Body of pancreas (tissue), 4 donors: Measurements from ENCODE around the gene KIF17.

ENCODE experiments used
- POLR2A ChIP-seq, 3 donors: fragments of 450-650 bp; IDR thresholded peaks; one replicate each; pipeline ENCODE4 v1.6.1; 2016; ENCODE audit warnings: antibody characterized with exemption in 3 of 3, mild to moderate bottlenecking in 2 of 3
- TF ChIP-seq, protein P1 (sequence below), 7 experiments: fragments of 450-650 bp in 4 of 7; fragments of 200-600 bp in 3 of 7; sonication (generic) in 3 of 7; IDR thresholded peaks; one replicate each; pipeline ENCODE4 v1.5.1; 2016 to 2019; ENCODE audit warnings: antibody characterized with exemption in 7 of 7

DNA sequence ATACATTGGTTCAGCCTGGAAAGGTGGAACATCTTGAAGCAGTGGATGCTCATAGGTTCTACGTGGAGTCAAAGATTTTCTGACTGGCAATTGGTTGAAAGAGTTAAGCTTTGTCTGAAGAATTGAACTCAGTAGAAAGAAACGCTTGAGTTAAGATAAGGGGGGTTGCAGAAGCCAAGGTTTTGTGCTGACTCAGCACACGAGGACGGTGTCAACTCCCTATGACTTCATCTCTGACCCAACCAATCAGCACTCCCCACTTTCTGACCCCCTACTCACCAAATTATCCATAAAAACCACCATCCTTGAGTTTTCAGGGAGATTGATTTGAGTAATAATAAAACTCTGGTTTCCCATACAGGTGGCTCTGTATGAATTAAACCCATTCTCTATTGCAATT, 87.1 kb downstream of the KIF17 start:
- TF ChIP-seq, protein P1, sequence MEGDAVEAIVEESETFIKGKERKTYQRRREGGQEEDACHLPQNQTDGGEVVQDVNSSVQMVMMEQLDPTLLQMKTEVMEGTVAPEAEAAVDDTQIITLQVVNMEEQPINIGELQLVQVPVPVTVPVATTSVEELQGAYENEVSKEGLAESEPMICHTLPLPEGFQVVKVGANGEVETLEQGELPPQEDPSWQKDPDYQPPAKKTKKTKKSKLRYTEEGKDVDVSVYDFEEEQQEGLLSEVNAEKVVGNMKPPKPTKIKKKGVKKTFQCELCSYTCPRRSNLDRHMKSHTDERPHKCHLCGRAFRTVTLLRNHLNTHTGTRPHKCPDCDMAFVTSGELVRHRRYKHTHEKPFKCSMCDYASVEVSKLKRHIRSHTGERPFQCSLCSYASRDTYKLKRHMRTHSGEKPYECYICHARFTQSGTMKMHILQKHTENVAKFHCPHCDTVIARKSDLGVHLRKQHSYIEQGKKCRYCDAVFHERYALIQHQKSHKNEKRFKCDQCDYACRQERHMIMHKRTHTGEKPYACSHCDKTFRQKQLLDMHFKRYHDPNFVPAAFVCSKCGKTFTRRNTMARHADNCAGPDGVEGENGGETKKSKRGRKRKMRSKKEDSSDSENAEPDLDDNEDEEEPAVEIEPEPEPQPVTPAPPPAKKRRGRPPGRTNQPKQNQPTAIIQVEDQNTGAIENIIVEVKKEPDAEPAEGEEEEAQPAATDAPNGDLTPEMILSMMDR (IDR thresholded peaks at IDR 0.05), result no peak
- TF ChIP-seq POLR2A (IDR thresholded peaks at IDR 0.05), result no peak
